Central memory CD8-positive, alpha-beta T cell (primary cell): ENCODE results near the gene SNTG2.
"Not testable (repeated sequence)": the region's sequence is repeated elsewhere in the genome, so short reads cannot be mapped to it uniquely, and the experiment has no call there.

Experiments used
- ATAC-seq: fragments of 150-1000 bp; cut with Tn5 transposase; replicated peaks from 2 replicates; pipeline ENCODE4 v1.10.0; 2022; ENCODE audit warnings: mild to moderate bottlenecking, moderate FRiP score, moderate number of reproducible peaks; ENCODE audit not compliant: poor library complexity, severe bottlenecking; ENCODE audit errors: extremely low read depth
- DNase-seq, 2 donors: peaks; one replicate each; pipeline ENCODE4 v3.0.0; 2021; ENCODE audit warnings: low spot score in 2 of 2
- H3K27ac Mint-ChIP-seq: one replicate; pipeline ENCODE4 v1.8.0; 2022; ENCODE audit warnings: low read depth, mild to moderate bottlenecking, moderate library complexity, mixed read lengths
- H3K27me3 Mint-ChIP-seq: one replicate; pipeline ENCODE4 v1.8.0; 2022; ENCODE audit warnings: mixed read lengths
- H3K36me3 Mint-ChIP-seq: one replicate; pipeline ENCODE4 v1.8.0; 2022; ENCODE audit warnings: mild to moderate bottlenecking, moderate library complexity, mixed read lengths; ENCODE audit not compliant: insufficient read depth
- H3K4me1 Mint-ChIP-seq: one replicate; pipeline ENCODE4 v1.8.0; 2022; ENCODE audit warnings: mixed read lengths
- H3K4me3 Mint-ChIP-seq: one replicate; pipeline ENCODE4 v1.8.0; 2022; ENCODE audit warnings: mild to moderate bottlenecking, moderate library complexity, mixed read lengths
- H3K9me3 Mint-ChIP-seq: one replicate; pipeline ENCODE4 v1.8.0; 2022; ENCODE audit warnings: mixed read lengths

SNTG2 gene

GRCh38 chr2:1079873-1080799 lies 129.5 kb downstream of the SNTG2 start:
- no peak for DNase-seq
- Mint-ChIP-seq H3K9me3 (no peaks in the 10 kb centered on the region), H3K27ac (no peak overlapping the region), H3K36me3 (no peaks in the 10 kb centered on the region), H3K4me1 (no peaks in the 10 kb centered on the region), H3K4me3 (no peak overlapping the region), H3K27me3 (peaks cover 30% of the 10 kb centered on the region)
- no peak for ATAC-seq

- Mint-ChIP-seq H3K27ac (no peak overlapping the region), H3K36me3 (no peaks in the 10 kb centered on the region), H3K4me1 (no peaks in the 10 kb centered on the region), H3K4me3 (no peak overlapping the region), H3K9me3 (no peaks in the 10 kb centered on the region), H3K27me3 (peaks cover 30% of the 10 kb centered on the region)
- ATAC-seq: no peak
- no peak for DNase-seq
Observed at GRCh38 chr2:1081451-1082225, 131.0 kb downstream of the SNTG2 start.

GRCh38 chr2:1082456-1083205 lies 132.0 kb downstream of the SNTG2 start:
- Mint-ChIP-seq H3K36me3 (no peaks in the 10 kb centered on the region), H3K4me1 (no peaks in the 10 kb centered on the region), H3K27me3 (peaks cover 29% of the 10 kb centered on the region), H3K27ac (no peak overlapping the region), H3K9me3 (no peaks in the 10 kb centered on the region), H3K4me3 (no peak overlapping the region)
- no peak for ATAC-seq
- DNase-seq: no peak

- H3K4me1 Mint-ChIP-seq: no peaks in the 10 kb centered on the region
- no peak overlapping the region for H3K4me3 Mint-ChIP-seq
- H3K27ac Mint-ChIP-seq: no peak overlapping the region
- H3K36me3 Mint-ChIP-seq: no peaks in the 10 kb centered on the region
- DNase-seq (no peak), ATAC-seq (no peak)
- no peaks in the 10 kb centered on the region for H3K9me3 Mint-ChIP-seq
- H3K27me3 Mint-ChIP-seq: peaks cover 18% of the 10 kb centered on the region
Observed at GRCh38 chr2:1088192-1088860, 137.7 kb downstream of the SNTG2 start.

- DNase-seq: no peak
- no peaks in the 10 kb centered on the region for H3K36me3 Mint-ChIP-seq
- H3K27ac Mint-ChIP-seq: no peak overlapping the region
- ATAC-seq: no peak
- H3K9me3 Mint-ChIP-seq: no peaks in the 10 kb centered on the region
- H3K4me1 Mint-ChIP-seq: no peaks in the 10 kb centered on the region
- no peak overlapping the region for H3K4me3 Mint-ChIP-seq
- H3K27me3 Mint-ChIP-seq: peaks cover 18% of the 10 kb centered on the region
Observed at GRCh38 chr2:1088940-1089339, 138.3 kb downstream of the SNTG2 start.

GRCh38 chr2:1091895-1092585 lies 141.4 kb downstream of the SNTG2 start:
- ATAC-seq: no peak
- no peaks in the 10 kb centered on the region for H3K36me3 Mint-ChIP-seq
- no peaks in the 10 kb centered on the region for H3K9me3 Mint-ChIP-seq
- H3K4me3 Mint-ChIP-seq: no peak overlapping the region
- no peak for DNase-seq
- no peaks in the 10 kb centered on the region for H3K4me1 Mint-ChIP-seq
- peaks cover 9% of the 10 kb centered on the region for H3K27me3 Mint-ChIP-seq
- H3K27ac Mint-ChIP-seq: no peak overlapping the region

- not testable (repeated sequence) for H3K27ac Mint-ChIP-seq, H3K4me1 Mint-ChIP-seq, H3K27me3 Mint-ChIP-seq, ATAC-seq, DNase-seq, H3K9me3 Mint-ChIP-seq, H3K4me3 Mint-ChIP-seq, H3K36me3 Mint-ChIP-seq
Observed at GRCh38 chr2:1093668-1094067, 143.0 kb downstream of the SNTG2 start.

GRCh38 chr2:1097101-1097500 lies 146.5 kb downstream of the SNTG2 start:
- no peaks in the 10 kb centered on the region for H3K9me3 Mint-ChIP-seq
- H3K4me3 Mint-ChIP-seq: no peak overlapping the region
- no peak for DNase-seq
- no peaks in the 10 kb centered on the region for H3K36me3 Mint-ChIP-seq
- H3K4me1 Mint-ChIP-seq: no peaks in the 10 kb centered on the region
- H3K27ac Mint-ChIP-seq: no peak overlapping the region
- H3K27me3 Mint-ChIP-seq: peaks cover 8% of the 10 kb centered on the region
- no peak for ATAC-seq

- ATAC-seq (no peak), DNase-seq (no peak)
- Mint-ChIP-seq H3K9me3 (no peaks in the 10 kb centered on the region), H3K27me3 (peaks cover 13% of the 10 kb centered on the region), H3K36me3 (no peaks in the 10 kb centered on the region), H3K4me3 (no peak overlapping the region), H3K27ac (no peak overlapping the region), H3K4me1 (no peaks in the 10 kb centered on the region)
Observed at GRCh38 chr2:1099418-1099817, 148.8 kb downstream of the SNTG2 start.

- Mint-ChIP-seq H3K4me3 (no peak overlapping the region), H3K27ac (no peak overlapping the region), H3K4me1 (no peaks in the 10 kb centered on the region), H3K27me3 (peaks cover 13% of the 10 kb centered on the region), H3K9me3 (no peaks in the 10 kb centered on the region), H3K36me3 (no peaks in the 10 kb centered on the region)
- DNase-seq (no peak), ATAC-seq (no peak)
Observed at GRCh38 chr2:1101011-1101782, 150.5 kb downstream of the SNTG2 start.

GRCh38 chr2:1101982-1102590 lies 151.4 kb downstream of the SNTG2 start:
- Mint-ChIP-seq H3K27ac (no peak overlapping the region), H3K4me1 (no peaks in the 10 kb centered on the region), H3K4me3 (no peak overlapping the region), H3K9me3 (no peaks in the 10 kb centered on the region), H3K36me3 (no peaks in the 10 kb centered on the region), H3K27me3 (peaks cover 13% of the 10 kb centered on the region)
- no peak for DNase-seq
- ATAC-seq: no peak
